Left ventricle myocardium inferior (tissue), 1 donor: ENCODE measurements around the gene NACA. TPM values are rescaled to one million over a fixed set of nuclear protein-coding genes. Genes with fewer than 3 reads are reported as not detected.

Experiments used
- DNase-seq: peaks from one replicate; pipeline ENCODE4 v3.0.0-alpha.2; 2020
- H3K27ac ChIP-seq: fragments of 200-600 bp; replicated peaks from 2 replicates; pipeline ENCODE4 v1.8.0; 2021
- H3K27me3 ChIP-seq: fragments of 200-600 bp; 2 replicates; pipeline ENCODE4 v1.8.0; 2021; ENCODE audit warnings: low read depth
- H3K36me3 ChIP-seq: fragments of 200-600 bp; 2 replicates; pipeline ENCODE4 v1.8.0; 2021
- H3K4me1 ChIP-seq: fragments of 200-600 bp; 2 replicates; pipeline ENCODE4 v1.8.0; 2021
- H3K4me3 ChIP-seq: fragments of 200-600 bp; 2 replicates; pipeline ENCODE4 v1.8.0; 2021; ENCODE audit warnings: mild to moderate bottlenecking, moderate library complexity
- H3K9me3 ChIP-seq: fragments of 200-600 bp; replicated peaks from 2 replicates; pipeline ENCODE4 v1.8.0; 2021
- CTCF ChIP-seq: fragments of 200-600 bp; IDR thresholded peaks from 2 replicates; pipeline ENCODE4 v1.8.0; 2021; ENCODE audit warnings: antibody characterized with exemption, mild to moderate bottlenecking, borderline replicate concordance
- intact Hi-C: fragments of 100-400 bp; cut with micrococcal nuclease; formaldehyde crosslinking; loops from one replicate; pipeline ENCODE4 v1.11.0; 2022
- total RNA-seq: library from RNA; stranded (reverse); fragmentation: NEBNext Ultra II Directional; extraction: Animal tissue kit (Norgen Biotek cat#: 25700); gene quantifications from one replicate; pipeline ENCODE4 v1.2.1, GENCODE V29; 2021
- donor health status: DM: no; HTN: yes; CAD: no; lungs with severe emphysema.

NACA gene
- total RNA-seq, 1 donor from 2014 or later: 477 TPM

- TF ChIP-seq CTCF: no peak
Measured at GRCh38 chr12:56699020-56699661, 26.0 kb downstream of the NACA start.

GRCh38 chr12:56695327-56696101 lies 29.6 kb downstream of the NACA start:
- intact Hi-C loops: no loop called here
- no peaks in the 10 kb centered on the region for H3K36me3 ChIP-seq
- H3K4me3 ChIP-seq: no peak overlapping the region
- no peaks in the 10 kb centered on the region for H3K27me3 ChIP-seq
- no peaks in the 10 kb centered on the region for H3K4me1 ChIP-seq
- no peak for TF ChIP-seq CTCF
- H3K27ac ChIP-seq: no peak overlapping the region
- H3K9me3 ChIP-seq: no peaks in the 10 kb centered on the region
- no peak for DNase-seq

More at GRCh38 chr12:56699020-56699661, 26.0 kb downstream of the NACA start:
- no peak for DNase-seq
- no peak overlapping the region for H3K27ac ChIP-seq
- intact Hi-C loops: no loop called here
- no peaks in the 10 kb centered on the region for H3K36me3 ChIP-seq
- no peaks in the 10 kb centered on the region for H3K27me3 ChIP-seq
- H3K4me3 ChIP-seq: no peak overlapping the region
- H3K9me3 ChIP-seq: no peaks in the 10 kb centered on the region
- H3K4me1 ChIP-seq: no peaks in the 10 kb centered on the region

- Histone ChIP-seq H3K27me3 (no peaks in the 10 kb centered on the region), H3K4me3 (no peak overlapping the region), H3K36me3 (no peaks in the 10 kb centered on the region), H3K9me3 (no peaks in the 10 kb centered on the region), H3K27ac (no peak overlapping the region), H3K4me1 (peaks cover 5% of the 10 kb centered on the region)
- TF ChIP-seq CTCF: no peak
- intact Hi-C loops: no loop called here
- no peak for DNase-seq
Measured at GRCh38 chr12:56694161-56694560, 30.9 kb downstream of the NACA start.

GRCh38 chr12:56688846-56689109 lies 36.3 kb downstream of the NACA start:
- intact Hi-C loops: no loop called here
- Histone ChIP-seq H3K27me3 (no peaks in the 10 kb centered on the region), H3K27ac (peak overlapping the region; percentile 97), H3K4me3 (peak overlapping the region; percentile 95), H3K4me1 (peaks cover 54% of the 10 kb centered on the region), H3K36me3 (peaks cover 5% of the 10 kb centered on the region), H3K9me3 (no peaks in the 10 kb centered on the region)
- TF ChIP-seq CTCF: no peak
- no peak for DNase-seq

GRCh38 chr12:56688129-56688845 lies 36.8 kb downstream of the NACA start, which contains the start of gene PTGES3:
Gene PTGES3, minus strand, starts transcription at chr12:56688284. Its CDS starts 285 bp downstream, at chr12:56687999.
- Histone ChIP-seq H3K27ac (peak within 1 kb of the TSS; percentile 97), H3K36me3 (peaks cover 5% of the 10 kb centered on the region), H3K4me1 (peaks cover 59% of the 10 kb centered on the region), H3K4me3 (peak within 1 kb of the TSS; percentile 95), H3K9me3 (no peaks in the 10 kb centered on the region), H3K27me3 (no peaks in the 10 kb centered on the region)
- intact Hi-C loops: no loop called here
- DNase-seq: peak; percentile 98
- no peak for TF ChIP-seq CTCF
